Lower leg skin (tissue), 4 donors: ENCODE results near the gene UNC13C. TPM values are rescaled to one million over a fixed set of nuclear protein-coding genes. Genes with fewer than 3 reads are reported as not detected.

Source experiments
- DNase-seq, 2 donors: peaks; one replicate each; pipeline ENCODE4 v3.0.0-alpha.2; 2019; ENCODE audit warnings: low spot score in 2 of 2
- H3K4me3 ChIP-seq: fragments of 200-600 bp; sonication (generic); 2 replicates; pipeline ENCODE4 v1.5.1; 2017; ENCODE audit warnings: mild to moderate bottlenecking, low read depth; ENCODE audit not compliant: poor library complexity, severe bottlenecking
- POLR2A ChIP-seq, 2 donors: fragments of 450-650 bp; IDR thresholded peaks; one replicate each; pipeline ENCODE4 v1.6.1; 2016 to 2017; ENCODE audit warnings: antibody characterized with exemption in 2 of 2, mild to moderate bottlenecking in 1 of 2, moderate library complexity in 1 of 2
- WGBS, 2 donors: methylation state at CpG; one replicate each; pipeline ENCODE4 v1.1.5; 2018; 5-methylcytosine and 5-hydroxymethylcytosine counted together
- intact Hi-C: fragments of 100-400 bp; cut with DNase I; formaldehyde crosslinking; loops from one replicate; pipeline ENCODE4 v1.15.0; 2023; ENCODE audit warnings: low total_unique reads
- total RNA-seq, 4 donors: library from RNA; depleted of rRNA; stranded (reverse); fragments of >200 nt; gene quantifications; one replicate each; pipeline ENCODE4 v1.1.0, GENCODE V29; 2016
- TF ChIP-seq, protein P1 (sequence below), 3 donors: fragments of 450-650 bp; IDR thresholded peaks; one replicate each; pipeline ENCODE4 v1.5.1; 2016; ENCODE audit warnings: antibody characterized with exemption in 3 of 3, mild to moderate bottlenecking in 3 of 3, moderate library complexity in 2 of 3

UNC13C gene
- total RNA-seq, 4 donors from 2014 or later = 0.08 to 0.84 (median 0.18) TPM

DNA sequence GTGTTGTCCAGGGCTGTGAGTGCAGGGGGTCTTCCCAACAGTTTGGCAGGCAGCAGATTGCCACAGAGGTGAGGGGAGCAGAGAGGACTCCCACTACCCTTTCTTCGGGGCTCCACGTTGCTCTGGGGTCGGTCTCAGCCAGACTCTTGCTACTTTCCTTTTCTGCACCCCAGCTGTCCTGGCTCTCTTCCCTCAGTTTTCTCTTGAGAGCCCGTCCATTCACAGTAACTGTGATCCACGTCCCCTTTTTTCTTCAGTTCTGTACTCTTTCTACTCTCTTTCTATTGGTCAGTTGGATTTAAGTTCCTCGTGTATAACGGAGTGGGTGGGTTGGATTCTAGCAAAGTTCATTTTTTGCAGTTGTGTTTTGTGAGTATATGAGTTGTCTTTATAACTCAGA is 105.8 kb downstream of the UNC13C start:
- DNase-seq = no peak
- TF ChIP-seq POLR2A (IDR thresholded peaks at IDR 0.05) = no peak
- TF ChIP-seq, protein P1, sequence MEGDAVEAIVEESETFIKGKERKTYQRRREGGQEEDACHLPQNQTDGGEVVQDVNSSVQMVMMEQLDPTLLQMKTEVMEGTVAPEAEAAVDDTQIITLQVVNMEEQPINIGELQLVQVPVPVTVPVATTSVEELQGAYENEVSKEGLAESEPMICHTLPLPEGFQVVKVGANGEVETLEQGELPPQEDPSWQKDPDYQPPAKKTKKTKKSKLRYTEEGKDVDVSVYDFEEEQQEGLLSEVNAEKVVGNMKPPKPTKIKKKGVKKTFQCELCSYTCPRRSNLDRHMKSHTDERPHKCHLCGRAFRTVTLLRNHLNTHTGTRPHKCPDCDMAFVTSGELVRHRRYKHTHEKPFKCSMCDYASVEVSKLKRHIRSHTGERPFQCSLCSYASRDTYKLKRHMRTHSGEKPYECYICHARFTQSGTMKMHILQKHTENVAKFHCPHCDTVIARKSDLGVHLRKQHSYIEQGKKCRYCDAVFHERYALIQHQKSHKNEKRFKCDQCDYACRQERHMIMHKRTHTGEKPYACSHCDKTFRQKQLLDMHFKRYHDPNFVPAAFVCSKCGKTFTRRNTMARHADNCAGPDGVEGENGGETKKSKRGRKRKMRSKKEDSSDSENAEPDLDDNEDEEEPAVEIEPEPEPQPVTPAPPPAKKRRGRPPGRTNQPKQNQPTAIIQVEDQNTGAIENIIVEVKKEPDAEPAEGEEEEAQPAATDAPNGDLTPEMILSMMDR (IDR thresholded peaks at IDR 0.05) = no peak
- no peak overlapping the region for H3K4me3 ChIP-seq
- intact Hi-C loops = no loop called here
- 72 to 81% methylated on average over 7 of the region's 7 CpGs for WGBS, 2 donors

DNA sequence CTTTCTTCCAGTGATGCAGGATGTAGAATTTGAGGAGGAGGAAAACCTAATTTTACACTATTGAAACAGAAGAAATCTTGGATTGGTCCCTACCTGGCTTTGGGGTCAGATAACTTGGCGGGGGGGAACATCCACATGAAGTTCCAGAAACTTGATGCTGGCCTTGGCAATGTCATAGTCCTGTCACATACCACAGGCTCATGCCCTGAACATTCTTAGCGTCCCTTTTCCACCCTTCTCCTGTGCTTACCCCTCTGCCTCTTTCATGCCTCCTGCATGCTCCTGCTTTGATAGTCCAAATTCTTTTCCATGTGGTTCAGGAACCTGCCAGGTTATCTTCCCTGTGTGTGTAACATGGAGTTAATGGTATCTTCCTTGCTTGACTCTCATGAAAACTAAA is 110.6 kb downstream of the UNC13C start:
- DNase-seq = no peak
- H3K4me3 ChIP-seq = no peak overlapping the region
- no peak for TF ChIP-seq POLR2A (IDR thresholded peaks at IDR 0.05)
- TF ChIP-seq, protein P1 (IDR thresholded peaks at IDR 0.05) = no peak
- WGBS, 2 donors = 79 to 94% methylated on average over 2 of the region's 2 CpGs
- intact Hi-C loops = no loop called here

GRCh38 chr15:54089776-54090175 is 111.5 kb downstream of the UNC13C start:
- intact Hi-C loops = no loop called here
- no peak overlapping the region for H3K4me3 ChIP-seq
- TF ChIP-seq, protein P1 (IDR thresholded peaks at IDR 0.05) = no peak
- no peak for TF ChIP-seq POLR2A (IDR thresholded peaks at IDR 0.05)
- no peak for DNase-seq
- WGBS, 2 donors = 68 to 80% methylated on average over 3 of the region's 3 CpGs

- no peak for DNase-seq
- TF ChIP-seq, protein P1 (IDR thresholded peaks at IDR 0.05) = no peak
- TF ChIP-seq POLR2A (IDR thresholded peaks at IDR 0.05) = no peak
- no peak overlapping the region for H3K4me3 ChIP-seq
These were observed 113.4 kb downstream of the UNC13C start for GRCh38 chr15:54091651-54092050.

DNA sequence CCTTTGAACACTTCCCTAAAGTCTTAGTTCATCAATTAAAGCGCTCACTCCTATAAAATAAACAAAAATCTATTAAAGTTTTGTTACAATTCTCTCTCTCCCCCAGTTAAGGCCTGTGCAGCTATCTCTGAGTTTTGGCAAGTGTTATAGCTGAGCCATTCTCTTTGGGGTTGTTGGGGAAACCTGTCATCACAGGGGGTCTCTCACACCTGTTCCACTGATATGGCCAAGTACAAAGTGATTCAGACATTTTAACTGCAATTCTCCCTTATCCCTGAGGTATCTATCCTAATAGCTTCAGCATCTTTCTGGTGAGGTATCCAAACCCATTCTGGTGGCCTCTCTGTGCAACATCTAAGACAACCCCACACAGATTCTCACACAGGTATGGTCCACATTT is 116.4 kb downstream of the UNC13C start:
- TF ChIP-seq, protein P1 (IDR thresholded peaks at IDR 0.05) = no peak
- no peak for TF ChIP-seq POLR2A (IDR thresholded peaks at IDR 0.05)
- intact Hi-C loops = no loop called here
- WGBS, 2 donors = 88 to 92% methylated on average over 1 of the region's 1 CpG
- no peak overlapping the region for H3K4me3 ChIP-seq
- DNase-seq = no peak

More at GRCh38 chr15:54091651-54092050, 113.4 kb downstream of the UNC13C start:
- intact Hi-C loops = no loop called here
- WGBS, 2 donors = 54 to 71% methylated on average over 2 of the region's 2 CpGs

GRCh38 chr15:54097019-54097418 is 118.8 kb downstream of the UNC13C start:
- intact Hi-C loops = no loop called here
- H3K4me3 ChIP-seq = no peak overlapping the region

More at GRCh38 chr15:54097019-54097418, 118.8 kb downstream of the UNC13C start:
- DNase-seq = no peak
- TF ChIP-seq POLR2A (IDR thresholded peaks at IDR 0.05) = no peak
- TF ChIP-seq, protein P1 (IDR thresholded peaks at IDR 0.05) = no peak
